ENCODE data around the gene F10.

- TF ChIP-seq CTCF (conservative IDR thresholded peaks at IDR 0.05; ENCODE audit: low read depth, low read length) = no peak
- TF ChIP-seq EZH2phosphoT487 (IDR thresholded peaks at IDR 0.05; ENCODE audit: borderline replicate concordance, low read length) = no peak
Measured at GRCh38 chr13:113176822-113177221, 54.2 kb downstream of the F10 start.

All from PC-3 (cell line).